Esophagus squamous epithelium (tissue), 4 donors: ENCODE data around the gene ALMS1.
"Not testable (repeated sequence)": the region's sequence is repeated elsewhere in the genome, so short reads cannot be mapped to it uniquely, and the experiment has no call there.

Experiments used
- POLR2A ChIP-seq, 4 donors: fragments of 450-650 bp; IDR thresholded peaks; one replicate each; pipeline ENCODE4 v1.6.1; 2017; ENCODE audit warnings: antibody characterized with exemption in 4 of 4, mild to moderate bottlenecking in 4 of 4, moderate library complexity in 3 of 4
- TF ChIP-seq, protein P1 (sequence below), 6 experiments: fragments of 450-650 bp in 4 of 6; fragments of 200-600 bp in 2 of 6; sonication (generic) in 2 of 6; IDR thresholded peaks; one replicate each; pipeline ENCODE4 v1.5.1; 2016 to 2019; ENCODE audit warnings: antibody characterized with exemption in 6 of 6, mild to moderate bottlenecking in 4 of 6, moderate library complexity in 4 of 6

- not testable (repeated sequence) for TF ChIP-seq POLR2A (IDR thresholded peaks at IDR 0.05)
- TF ChIP-seq, protein P1, sequence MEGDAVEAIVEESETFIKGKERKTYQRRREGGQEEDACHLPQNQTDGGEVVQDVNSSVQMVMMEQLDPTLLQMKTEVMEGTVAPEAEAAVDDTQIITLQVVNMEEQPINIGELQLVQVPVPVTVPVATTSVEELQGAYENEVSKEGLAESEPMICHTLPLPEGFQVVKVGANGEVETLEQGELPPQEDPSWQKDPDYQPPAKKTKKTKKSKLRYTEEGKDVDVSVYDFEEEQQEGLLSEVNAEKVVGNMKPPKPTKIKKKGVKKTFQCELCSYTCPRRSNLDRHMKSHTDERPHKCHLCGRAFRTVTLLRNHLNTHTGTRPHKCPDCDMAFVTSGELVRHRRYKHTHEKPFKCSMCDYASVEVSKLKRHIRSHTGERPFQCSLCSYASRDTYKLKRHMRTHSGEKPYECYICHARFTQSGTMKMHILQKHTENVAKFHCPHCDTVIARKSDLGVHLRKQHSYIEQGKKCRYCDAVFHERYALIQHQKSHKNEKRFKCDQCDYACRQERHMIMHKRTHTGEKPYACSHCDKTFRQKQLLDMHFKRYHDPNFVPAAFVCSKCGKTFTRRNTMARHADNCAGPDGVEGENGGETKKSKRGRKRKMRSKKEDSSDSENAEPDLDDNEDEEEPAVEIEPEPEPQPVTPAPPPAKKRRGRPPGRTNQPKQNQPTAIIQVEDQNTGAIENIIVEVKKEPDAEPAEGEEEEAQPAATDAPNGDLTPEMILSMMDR (IDR thresholded peaks at IDR 0.05) = not testable (repeated sequence)
Observed at GRCh38 chr2:73604589-73604988, 219.0 kb downstream of the ALMS1 start.
